DMS 273 treated with DMSO at 0.1 percent for 48 hours (cell line): Measurements from ENCODE around the gene AKNA.

ENCODE experiments used
- DNase-seq: peaks from one replicate; lab custom pipeline; 2025; lab: John Stamatoyannopoulos, UW

AKNA gene

GRCh38 chr9:114362394-114362793 lies 25.4 kb downstream of the AKNA start:
- DNase-seq: no peak

- no peak for DNase-seq
Observed at GRCh38 chr9:114361542-114361941, 26.2 kb downstream of the AKNA start.

GRCh38 chr9:114359801-114360200 lies 28.0 kb downstream of the AKNA start:
- DNase-seq: no peak

GRCh38 chr9:114357911-114358328 lies 29.9 kb downstream of the AKNA start:
- no peak for DNase-seq

- DNase-seq: no peak
Observed at GRCh38 chr9:114357360-114357759, 30.4 kb downstream of the AKNA start.

- no peak for DNase-seq
Observed at GRCh38 chr9:114356792-114357191, 31.0 kb downstream of the AKNA start.

- no peak for DNase-seq
Observed at GRCh38 chr9:114355821-114356220, 32.0 kb downstream of the AKNA start.

GRCh38 chr9:114351932-114352331 lies 35.9 kb downstream of the AKNA start:
- no peak for DNase-seq

GRCh38 chr9:114350636-114351401 lies 37.0 kb downstream of the AKNA start:
- DNase-seq: no peak

GRCh38 chr9:114349713-114350480 lies 37.9 kb downstream of the AKNA start:
- no peak for DNase-seq

- peak; percentile 30 for DNase-seq
Observed at GRCh38 chr9:114348906-114349482, 38.8 kb downstream of the AKNA start.

GRCh38 chr9:114348261-114348905 lies 39.4 kb downstream of the AKNA start:
- DNase-seq: no peak

GRCh38 chr9:114347675-114348074 lies 40.1 kb downstream of the AKNA start:
- no peak for DNase-seq

- DNase-seq: no peak
Observed at GRCh38 chr9:114346146-114346545, 41.6 kb downstream of the AKNA start.

GRCh38 chr9:114345493-114346065 lies 42.2 kb downstream of the AKNA start:
- no peak for DNase-seq

GRCh38 chr9:114344692-114345091 lies 43.1 kb downstream of the AKNA start:
- no peak for DNase-seq

GRCh38 chr9:114344188-114344566 lies 43.6 kb downstream of the AKNA start:
- DNase-seq: no peak

GRCh38 chr9:114343471-114344187 lies 44.2 kb downstream of the AKNA start:
- DNase-seq: no peak

- DNase-seq: no peak
Observed at GRCh38 chr9:114342755-114343440, 44.9 kb downstream of the AKNA start.

- DNase-seq: no peak
Observed at GRCh38 chr9:114341991-114342390, 45.8 kb downstream of the AKNA start.
